Activated CD8-positive, alpha-beta T cell treated with anti-CD3 and anti-CD28 coated beads, Interleukin-2, amount 10 ng/mL, durations not matched to agents 7 days and 5 days (primary cell): ENCODE data around the gene GTF3C1. TPM values are rescaled to one million over a fixed set of nuclear protein-coding genes. Genes with fewer than 3 reads are reported as not detected.

Source experiments
- ATAC-seq: fragments of 150-1000 bp; cut with Tn5 transposase; one replicate; pipeline ENCODE4 v1.10.0; 2021; ENCODE audit warnings: moderate library complexity
- CTCF ChIA-PET: fragments of 350-600 bp; sonication (Branson Sonifier 250); formaldehyde crosslinking; loops from one replicate; lab custom pipeline; 2021; ENCODE audit warnings: antibody characterized with exemption; lab: Charles Lee
- POLR2A ChIA-PET: fragments of 350-600 bp; sonication (Branson Sonifier 250); formaldehyde crosslinking; loops from one replicate; lab custom pipeline; 2021; ENCODE audit warnings: antibody characterized with exemption; lab: Charles Lee
- DNase-seq: peaks from one replicate; pipeline ENCODE4 v3.0.0-alpha.2; 2020
- H3K27ac Mint-ChIP-seq: one replicate; pipeline ENCODE4 v1.8.0; 2021; ENCODE audit warnings: mild to moderate bottlenecking, mixed read lengths
- H3K27me3 Mint-ChIP-seq: one replicate; pipeline ENCODE4 v1.8.0; 2021; ENCODE audit warnings: low read depth, mixed read lengths
- H3K36me3 Mint-ChIP-seq: one replicate; pipeline ENCODE4 v1.8.0; 2021; ENCODE audit warnings: low read depth, mixed read lengths
- H3K4me1 Mint-ChIP-seq: one replicate; pipeline ENCODE4 v1.8.0; 2021; ENCODE audit warnings: low read depth, mixed read lengths
- H3K4me3 Mint-ChIP-seq: one replicate; pipeline ENCODE4 v1.8.0; 2021; ENCODE audit warnings: mild to moderate bottlenecking, mixed read lengths
- H3K9me3 Mint-ChIP-seq: one replicate; pipeline ENCODE4 v1.8.0; 2022; ENCODE audit warnings: mixed read lengths; ENCODE audit not compliant: insufficient read depth
- total RNA-seq, 2 experiments: library from RNA; stranded (reverse); gene quantifications; one replicate each; pipeline ENCODE4 v1.2.3, GENCODE V29; 2021

GTF3C1 gene
- total RNA-seq, 2 experiments from 2014 or later = 55.8 to 58.5 TPM

DNA sequence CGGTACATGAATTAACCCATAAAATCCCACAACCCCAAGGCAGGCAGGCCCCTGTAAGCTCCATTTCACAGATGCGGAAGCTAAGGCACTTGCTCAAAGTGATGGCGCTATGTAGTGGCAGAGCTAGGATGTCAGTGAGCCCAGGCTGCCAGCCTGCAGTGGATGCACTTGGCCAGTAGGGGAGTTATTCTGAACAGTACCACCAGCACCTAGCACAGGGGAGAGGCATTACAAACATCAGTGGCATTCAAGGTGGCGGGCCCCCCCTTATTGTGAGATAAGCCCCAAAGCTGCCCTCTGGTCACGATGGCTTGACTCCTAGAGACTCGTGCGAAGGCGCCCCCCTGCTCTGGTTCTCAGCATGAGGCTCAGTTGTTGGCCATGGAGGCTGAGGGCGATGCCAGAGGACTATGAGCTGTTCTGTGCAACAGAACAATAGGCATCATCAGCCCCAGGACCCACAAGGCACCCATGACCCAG lies 33.8 kb downstream of the GTF3C1 start:
- DNase-seq = peak; percentile 48
- no peak overlapping the region for H3K27ac Mint-ChIP-seq
- ChIA-PET POLR2A (no interaction called here), CTCF (interaction anchor here (0.6 to 2.3 kb wide), 13 partner anchors 8 to 173 kb away, joined by 3 to 11 read pairs (median 4); partner anchors contain the start of genes GTF3C1 and KATNIP)
- no peaks in the 10 kb centered on the region for H3K27me3 Mint-ChIP-seq
- no peaks in the 10 kb centered on the region for H3K4me1 Mint-ChIP-seq
- peak; percentile 79 for ATAC-seq
- no peak overlapping the region for H3K4me3 Mint-ChIP-seq
- peaks cover 10% of the 10 kb centered on the region for H3K36me3 Mint-ChIP-seq
- no peaks in the 10 kb centered on the region for H3K9me3 Mint-ChIP-seq

DNA sequence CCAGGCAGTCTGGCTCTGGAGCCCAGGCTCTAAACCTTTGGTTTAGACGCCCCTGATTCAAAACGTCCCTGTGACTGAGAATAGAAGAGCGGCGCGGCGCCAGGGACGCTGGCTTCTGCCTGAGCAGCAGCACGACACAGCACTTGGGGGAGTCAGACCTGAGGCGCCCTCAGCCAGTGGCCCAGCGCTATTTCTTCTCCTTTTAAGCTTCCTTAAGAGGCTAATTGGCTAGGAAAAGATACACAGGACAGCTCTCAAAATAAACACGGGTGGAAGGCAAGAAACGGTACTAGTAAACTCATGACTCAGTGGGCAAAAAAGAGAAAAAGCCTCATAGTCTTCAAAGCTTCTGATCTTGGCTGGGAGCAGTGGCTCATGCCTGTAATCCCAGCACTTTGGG lies 34.9 kb downstream of the GTF3C1 start:
- no peaks in the 10 kb centered on the region for H3K4me1 Mint-ChIP-seq
- H3K27me3 Mint-ChIP-seq = no peaks in the 10 kb centered on the region
- ATAC-seq (no peak), DNase-seq (no peak)
- peaks cover 12% of the 10 kb centered on the region for H3K36me3 Mint-ChIP-seq
- H3K9me3 Mint-ChIP-seq = no peaks in the 10 kb centered on the region
- POLR2A ChIA-PET = interaction anchor here (0.6 kb wide), 1 partner anchor 356 kb away, joined by 3 read pairs; no protein-coding TSS in a partner anchor
- no peak overlapping the region for H3K4me3 Mint-ChIP-seq
- H3K27ac Mint-ChIP-seq = no peak overlapping the region
- CTCF ChIA-PET = interaction anchor here (0.8 to 2.3 kb wide), 7 partner anchors 12 to 35 kb away, joined by 3 to 11 read pairs (median 5); partner anchors contain the start of genes GTF3C1 and KATNIP

DNA sequence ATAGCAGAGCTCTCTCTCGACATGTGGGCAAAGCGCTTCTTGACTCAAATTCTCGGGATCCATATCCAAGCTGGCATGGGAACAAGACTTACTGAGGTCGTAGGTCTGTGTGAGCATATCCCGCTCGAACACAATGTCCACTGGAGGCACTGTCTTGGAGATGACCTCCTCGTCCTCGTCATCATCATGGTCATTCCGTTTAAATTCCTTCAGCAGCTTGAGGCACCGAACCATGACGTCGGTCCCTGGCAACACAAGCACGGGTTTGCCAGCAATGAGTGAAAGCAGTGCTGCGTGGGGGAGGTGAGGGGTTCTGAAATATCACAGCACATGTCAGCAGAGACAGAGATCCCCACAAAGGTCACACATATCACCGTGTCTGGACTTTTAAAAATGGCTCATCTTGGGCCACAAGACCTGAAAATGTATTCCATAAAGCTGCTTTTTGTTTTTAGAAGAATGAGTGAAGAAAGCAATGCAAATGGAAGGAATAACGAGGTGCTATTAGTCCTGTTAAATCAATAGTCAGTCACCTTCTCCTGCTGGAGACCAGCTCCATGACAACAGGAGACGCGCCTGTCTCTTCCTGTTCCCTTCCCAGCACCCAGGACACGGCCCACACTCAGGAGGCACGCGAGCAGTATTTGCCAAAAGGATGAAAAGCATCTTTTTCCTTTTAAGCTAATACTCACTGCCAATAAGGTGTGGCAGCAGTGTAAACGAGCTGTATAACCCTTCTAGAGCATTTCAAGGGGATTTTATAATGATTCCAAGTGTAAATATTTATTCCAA lies 37.9 kb downstream of the GTF3C1 start:
- DNase-seq (no peak), ATAC-seq (no peak)
- Mint-ChIP-seq H3K36me3 (peaks cover 14% of the 10 kb centered on the region), H3K27me3 (no peaks in the 10 kb centered on the region), H3K4me1 (no peaks in the 10 kb centered on the region), H3K27ac (no peak overlapping the region), H3K9me3 (no peaks in the 10 kb centered on the region), H3K4me3 (no peak overlapping the region)
- POLR2A ChIA-PET = interaction anchor here (1.2 kb wide), 1 partner anchor 11 kb away, joined by 3 read pairs; no protein-coding TSS in a partner anchor
- CTCF ChIA-PET = no interaction called here

DNA sequence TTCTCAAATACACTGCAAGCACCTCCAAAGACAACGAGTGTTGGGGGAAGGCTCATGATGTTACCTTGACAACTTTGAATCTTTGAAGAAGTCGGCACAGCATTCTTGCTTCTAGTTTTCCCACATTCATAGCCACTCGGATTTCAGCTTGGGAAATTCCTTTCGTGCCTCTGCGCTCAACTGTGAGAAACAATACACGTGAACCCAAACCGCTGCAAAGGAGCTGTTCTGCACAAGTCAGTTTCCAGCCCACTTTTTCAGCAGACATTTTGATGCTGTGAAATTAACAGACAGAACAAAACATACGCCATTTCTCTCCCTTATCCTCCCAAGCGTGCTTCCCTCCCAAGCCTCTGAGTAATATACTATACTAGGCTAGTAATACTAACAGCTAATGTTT lies 41.2 kb downstream of the GTF3C1 start:
- peaks cover 36% of the 10 kb centered on the region for H3K36me3 Mint-ChIP-seq
- no peak overlapping the region for H3K27ac Mint-ChIP-seq
- DNase-seq = no peak
- ChIA-PET POLR2A (no interaction called here), CTCF (no interaction called here)
- no peaks in the 10 kb centered on the region for H3K27me3 Mint-ChIP-seq
- no peak overlapping the region for H3K4me3 Mint-ChIP-seq
- no peaks in the 10 kb centered on the region for H3K4me1 Mint-ChIP-seq
- no peaks in the 10 kb centered on the region for H3K9me3 Mint-ChIP-seq
- no peak for ATAC-seq

DNA sequence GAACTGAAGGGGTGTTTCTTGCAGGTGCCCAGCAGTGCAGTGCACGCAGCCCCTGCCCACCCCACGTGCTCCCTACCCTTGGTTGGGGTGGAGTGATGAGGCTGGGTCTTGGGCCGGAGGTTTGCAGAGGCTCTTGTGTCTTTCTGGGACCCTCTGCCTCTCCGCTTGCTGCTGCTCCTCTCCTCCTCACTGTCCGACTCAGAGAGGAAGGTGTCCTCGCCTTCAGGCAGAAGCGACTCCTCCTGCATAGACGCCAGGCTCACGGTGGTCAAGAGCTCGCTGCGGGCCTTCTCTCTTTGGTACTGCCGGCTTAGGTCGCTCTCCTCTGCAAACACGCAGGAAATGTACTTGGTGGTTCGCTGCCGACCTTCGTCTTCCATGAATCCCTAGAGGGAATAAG lies 42.9 kb downstream of the GTF3C1 start:
- ATAC-seq (no peak), DNase-seq (no peak)
- H3K4me3 Mint-ChIP-seq = no peak overlapping the region
- H3K9me3 Mint-ChIP-seq = no peaks in the 10 kb centered on the region
- no peaks in the 10 kb centered on the region for H3K27me3 Mint-ChIP-seq
- H3K27ac Mint-ChIP-seq = no peak overlapping the region
- H3K36me3 Mint-ChIP-seq = peaks cover 45% of the 10 kb centered on the region
- no peaks in the 10 kb centered on the region for H3K4me1 Mint-ChIP-seq
- ChIA-PET POLR2A (no interaction called here), CTCF (interaction anchor here (1.3 kb wide), 1 partner anchor 9 kb away, joined by 3 read pairs; no protein-coding TSS in a partner anchor)

DNA sequence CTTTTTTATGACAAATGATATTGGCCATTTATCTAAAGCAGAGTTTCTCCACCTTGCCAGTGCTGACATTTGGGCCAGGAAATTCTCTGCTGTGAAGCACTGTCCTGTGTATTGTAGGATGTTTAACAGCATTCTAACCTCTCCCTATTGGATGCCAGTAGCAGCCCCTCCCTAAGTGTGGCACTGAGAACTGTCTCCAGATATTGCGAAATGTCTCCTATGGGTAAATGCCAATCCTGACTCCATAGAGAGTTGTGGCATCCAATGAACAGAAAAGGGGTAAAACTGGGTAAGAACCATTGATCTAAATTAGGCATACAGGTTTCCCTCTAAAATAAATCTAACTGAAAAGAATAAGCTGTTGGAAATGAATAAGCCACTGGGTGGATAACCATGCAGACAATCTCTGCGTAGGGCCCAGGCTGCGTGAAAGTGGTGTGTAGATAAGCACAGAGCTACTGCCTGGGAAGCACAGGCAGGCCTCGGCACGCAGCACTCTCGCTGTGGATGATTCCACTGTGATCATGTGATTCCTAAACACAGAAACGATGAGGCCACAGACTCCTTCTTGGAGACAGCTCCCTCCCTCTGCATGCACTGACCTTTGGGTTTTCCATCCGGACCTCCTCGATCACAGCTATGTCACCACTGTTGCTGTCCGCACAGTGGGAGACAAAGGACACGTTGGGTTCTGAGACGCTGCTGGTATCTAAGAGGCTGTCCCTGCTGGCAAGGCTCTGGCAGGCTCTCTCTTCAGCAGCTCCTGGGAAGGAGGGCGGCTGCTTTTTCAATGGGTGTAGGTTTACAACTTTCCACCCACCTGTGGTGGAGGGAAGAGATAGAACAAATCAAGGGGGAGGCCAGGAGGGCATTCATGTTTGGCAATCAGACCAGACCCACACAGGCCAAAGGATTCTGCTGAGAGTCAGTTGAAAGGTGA lies 44.1 kb downstream of the GTF3C1 start:
- no peak overlapping the region for H3K4me3 Mint-ChIP-seq
- DNase-seq (no peak), ATAC-seq (no peak)
- peak overlapping the region; percentile 45 for H3K27ac Mint-ChIP-seq
- H3K27me3 Mint-ChIP-seq = no peaks in the 10 kb centered on the region
- no peaks in the 10 kb centered on the region for H3K9me3 Mint-ChIP-seq
- POLR2A ChIA-PET = no interaction called here
- CTCF ChIA-PET = no interaction called here
- H3K36me3 Mint-ChIP-seq = peaks cover 49% of the 10 kb centered on the region
- no peaks in the 10 kb centered on the region for H3K4me1 Mint-ChIP-seq

DNA sequence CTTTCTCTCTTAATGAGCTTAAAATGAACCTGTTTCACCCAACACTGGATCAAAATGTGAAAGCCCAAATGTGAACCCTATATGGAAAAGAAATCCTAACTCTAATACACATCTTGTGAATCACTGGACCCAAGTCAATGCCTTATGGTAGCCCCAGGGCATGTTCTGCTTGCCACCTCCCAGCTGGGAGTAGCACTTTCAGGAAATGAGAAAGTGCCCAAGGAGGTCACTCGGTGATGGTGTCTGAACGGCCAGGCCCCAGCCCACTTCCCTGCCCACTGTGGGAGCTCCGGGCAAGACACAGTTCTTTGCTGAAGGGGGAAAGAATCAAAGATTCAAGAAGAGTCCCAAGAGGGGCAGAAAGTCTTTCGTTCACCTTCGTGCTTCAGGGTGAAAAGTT lies 46.1 kb downstream of the GTF3C1 start:
- H3K4me1 Mint-ChIP-seq = no peaks in the 10 kb centered on the region
- ChIA-PET CTCF (no interaction called here), POLR2A (no interaction called here)
- peaks cover 56% of the 10 kb centered on the region for H3K36me3 Mint-ChIP-seq
- H3K4me3 Mint-ChIP-seq = no peak overlapping the region
- no peak overlapping the region for H3K27ac Mint-ChIP-seq
- DNase-seq (no peak), ATAC-seq (no peak)
- no peaks in the 10 kb centered on the region for H3K27me3 Mint-ChIP-seq
- H3K9me3 Mint-ChIP-seq = no peaks in the 10 kb centered on the region

DNA sequence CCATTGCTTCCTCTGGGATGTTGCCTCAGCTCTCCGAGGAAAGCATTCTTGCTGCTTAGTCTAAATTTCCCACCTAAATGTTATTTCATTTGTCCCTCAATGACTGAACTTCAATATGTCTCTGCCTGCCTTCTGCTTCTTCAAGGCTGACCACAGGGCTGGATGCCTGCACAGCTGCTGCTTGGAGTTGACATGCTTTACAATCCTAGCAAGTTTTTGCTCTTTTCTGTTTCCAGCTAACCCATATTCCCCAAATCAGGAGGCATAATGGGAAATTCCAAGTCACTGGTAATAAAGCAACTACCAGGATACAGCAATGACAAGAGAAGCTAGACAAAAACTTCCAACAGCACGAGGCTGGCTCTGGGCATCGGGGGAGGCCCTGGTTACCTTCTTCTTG lies 48.9 kb downstream of the GTF3C1 start:
- Mint-ChIP-seq H3K9me3 (no peaks in the 10 kb centered on the region), H3K36me3 (peaks cover 59% of the 10 kb centered on the region), H3K27ac (no peak overlapping the region), H3K27me3 (no peaks in the 10 kb centered on the region), H3K4me3 (no peak overlapping the region), H3K4me1 (no peaks in the 10 kb centered on the region)
- DNase-seq (no peak), ATAC-seq (no peak)
- ChIA-PET POLR2A (interaction anchor here (1.1 kb wide), 1 partner anchor 12 kb away, joined by 3 read pairs; no protein-coding TSS in a partner anchor), CTCF (interaction anchor here (0.7 to 1.1 kb wide), 2 partner anchors 15 to 32 kb away, joined by 3 to 5 read pairs; no protein-coding TSS in a partner anchor)

DNA sequence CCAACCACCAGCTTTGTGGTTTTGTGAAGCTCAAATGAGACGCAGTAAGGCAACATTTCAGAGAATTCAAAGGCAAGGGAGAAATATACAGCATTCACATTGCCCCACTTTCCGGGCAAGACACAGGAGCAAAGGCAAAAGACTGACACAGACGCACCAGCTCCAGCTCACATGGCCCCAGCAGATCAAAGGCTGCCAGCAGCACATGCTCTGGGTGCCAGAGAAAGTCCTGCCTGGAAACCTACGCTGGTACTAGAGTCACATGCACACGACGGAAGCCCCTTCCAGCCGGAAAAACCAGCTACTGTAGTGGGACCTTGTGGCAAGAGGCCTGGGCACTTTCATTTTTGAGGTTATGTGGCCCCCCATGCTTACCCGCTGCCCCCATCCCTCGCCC lies 50.1 kb downstream of the GTF3C1 start:
- Mint-ChIP-seq H3K27ac (no peak overlapping the region), H3K36me3 (peaks cover 55% of the 10 kb centered on the region), H3K4me1 (no peaks in the 10 kb centered on the region), H3K27me3 (no peaks in the 10 kb centered on the region), H3K9me3 (no peaks in the 10 kb centered on the region), H3K4me3 (no peak overlapping the region)
- ChIA-PET POLR2A (no interaction called here), CTCF (interaction anchor here (1.1 kb wide), 1 partner anchor 33 kb away, joined by 3 read pairs; no protein-coding TSS in a partner anchor)
- ATAC-seq (no peak), DNase-seq (no peak)

DNA sequence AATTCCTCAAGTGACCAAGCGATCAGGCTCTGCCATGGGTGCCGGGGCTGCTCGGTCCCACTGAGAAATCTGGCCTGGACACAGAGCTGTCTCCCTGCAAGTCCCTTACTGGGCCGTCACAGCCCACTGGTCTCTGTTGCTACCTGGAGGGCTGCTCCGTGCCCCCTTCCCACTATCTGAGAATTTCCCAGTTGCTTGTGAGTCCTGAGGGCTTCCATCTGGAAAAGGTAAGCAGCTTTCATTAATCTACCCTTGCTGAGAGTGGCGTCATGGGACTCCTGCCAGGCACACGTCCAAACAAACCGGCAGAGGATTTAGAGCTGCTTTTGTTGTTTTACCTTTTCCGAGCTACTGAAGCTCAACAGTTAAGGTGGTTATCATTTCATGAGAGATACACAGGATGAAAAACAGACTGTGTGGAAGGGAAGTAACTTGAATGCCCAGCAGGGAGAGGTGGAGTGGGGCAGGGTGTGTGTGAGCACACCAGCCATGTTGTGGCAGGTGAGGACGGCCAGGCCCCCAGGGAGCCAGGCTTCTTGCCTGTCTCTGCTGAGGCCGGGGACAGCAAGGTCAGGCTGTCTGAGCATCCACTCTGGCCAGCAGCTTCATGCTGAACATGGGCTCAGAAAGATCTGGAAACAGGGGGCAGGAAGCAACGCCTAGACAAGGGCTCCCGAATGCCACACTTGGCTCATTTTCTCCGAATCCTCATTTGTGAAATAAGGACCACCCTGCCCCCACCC lies 50.6 kb downstream of the GTF3C1 start:
- Mint-ChIP-seq H3K27me3 (no peaks in the 10 kb centered on the region), H3K4me1 (no peaks in the 10 kb centered on the region), H3K36me3 (peaks cover 57% of the 10 kb centered on the region), H3K4me3 (no peak overlapping the region), H3K9me3 (no peaks in the 10 kb centered on the region), H3K27ac (no peak overlapping the region)
- no peak for ATAC-seq
- ChIA-PET CTCF (no interaction called here), POLR2A (no interaction called here)
- DNase-seq = no peak
